Endodermal cell (in vitro differentiated cells): ENCODE measurements around the gene RNU2-1. TPM values are rescaled to one million over a fixed set of nuclear protein-coding genes. Genes with fewer than 3 reads are reported as not detected.

Source experiments
- total RNA-seq, 2 donors: library from RNA; stranded (reverse); fragmentation: NEBNext Ultra II Directional in 1 of 2; extraction: Animal tissue kit (Norgen Biotek cat#: 25700) in 1 of 2; gene quantifications; 2 replicates in 1 of 2; 3 replicates in 1 of 2; pipeline ENCODE4 v1.2.1, GENCODE V29; 2021

Gene RNU2-1
- total RNA-seq, 2 donors from 2014 or later = 5,418 to 7,320 TPM

Other genes starting within 250 kb of the RNU2-1 start
- gene RPL27, start 235.6 kb downstream of the RNU2-1 start, total RNA-seq = 1,000 to 10,000 TPM; 1,077 to 1,196 TPM
- 1 to 10 TPM; 3.0 to 5.1 TPM for gene IFI35, start 227.2 kb downstream of the RNU2-1 start, total RNA-seq
- 100 to 1,000 TPM; 306 to 402 TPM for gene VAT1, start 211.6 kb downstream of the RNU2-1 start, total RNA-seq
- 10 to 100 TPM; 36.1 to 55.5 TPM for gene RND2, start 208.7 kb downstream of the RNU2-1 start, total RNA-seq
- 10 to 100 TPM; 45.4 to 59.0 TPM for gene BRCA1, start 108.6 kb downstream of the RNU2-1 start, total RNA-seq
- gene NBR1, start 62.8 kb downstream of the RNU2-1 start, total RNA-seq = 10 to 100 TPM; 53.2 to 55.7 TPM
- gene TMEM106A, start 22.1 kb downstream of the RNU2-1 start, total RNA-seq = 10 to 100 TPM; 11.2 to 11.3 TPM
- gene CCDC200, start 5.4 kb downstream of the RNU2-1 start, total RNA-seq = not detected
- gene ARL4D, start 165.0 kb upstream of the RNU2-1 start, total RNA-seq = 100 to 1,000 TPM; 129 to 142 TPM
- 10 to 100 TPM; 53.3 to 57.1 TPM for gene DHX8, start 250.0 kb upstream of the RNU2-1 start, total RNA-seq